ENCODE data around the gene TTBK1. TPM values are rescaled to one million over a fixed set of nuclear protein-coding genes. Genes with fewer than 3 reads are reported as not detected.

TTBK1 gene
- total RNA-seq, 1 donor from 2014 or later = under 0.01 TPM

- no peak for DNase-seq (ENCODE audit: low read depth)
- no peak for TF ChIP-seq CTCF (conservative IDR thresholded peaks at IDR 0.05; ENCODE audit: low read depth, low read length)
- no peak overlapping the region for H3K4me3 ChIP-seq (ENCODE audit: low read depth, low read length)
These were observed 74.7 kb downstream of the TTBK1 start for GRCh38 chr6:43318011-43318410.

GRCh38 chr6:43325876-43326275, 82.6 kb downstream of the TTBK1 start:
- no peak for DNase-seq (ENCODE audit: low read depth)
- no peak for TF ChIP-seq CTCF (conservative IDR thresholded peaks at IDR 0.05; ENCODE audit: low read depth, low read length)
- H3K4me3 ChIP-seq (ENCODE audit: low read depth, low read length) = no peak overlapping the region

GRCh38 chr6:43328528-43328927, 85.2 kb downstream of the TTBK1 start:
- peak; percentile 22 for DNase-seq (ENCODE audit: low read depth)
- TF ChIP-seq CTCF (conservative IDR thresholded peaks at IDR 0.05; ENCODE audit: low read depth, low read length) = no peak
- no peak overlapping the region for H3K4me3 ChIP-seq (ENCODE audit: low read depth, low read length)

- no peak overlapping the region for H3K4me3 ChIP-seq (ENCODE audit: low read depth, low read length)
- no peak for DNase-seq (ENCODE audit: low read depth)
- TF ChIP-seq CTCF (conservative IDR thresholded peaks at IDR 0.05; ENCODE audit: low read depth, low read length) = no peak
These were observed 88.2 kb downstream of the TTBK1 start for GRCh38 chr6:43331470-43331869.

- H3K4me3 ChIP-seq (ENCODE audit: low read depth, low read length) = no peak overlapping the region
- no peak for TF ChIP-seq CTCF (conservative IDR thresholded peaks at IDR 0.05; ENCODE audit: low read depth, low read length)
- DNase-seq (ENCODE audit: low read depth) = no peak
These were observed 88.6 kb downstream of the TTBK1 start for GRCh38 chr6:43331891-43332290.

GRCh38 chr6:43334466-43335095, 91.3 kb downstream of the TTBK1 start:
- DNase-seq (ENCODE audit: low read depth) = peak; percentile 22
- no peak overlapping the region for H3K4me3 ChIP-seq (ENCODE audit: low read depth, low read length)
- TF ChIP-seq CTCF (conservative IDR thresholded peaks at IDR 0.05; ENCODE audit: low read depth, low read length) = peak; percentile 76

GRCh38 chr6:43335469-43335868, 92.2 kb downstream of the TTBK1 start:
- no peak for DNase-seq (ENCODE audit: low read depth)
- no peak for TF ChIP-seq CTCF (conservative IDR thresholded peaks at IDR 0.05; ENCODE audit: low read depth, low read length)
- no peak overlapping the region for H3K4me3 ChIP-seq (ENCODE audit: low read depth, low read length)

Measured in epithelial cell of proximal tubule (primary cell).